IPS-11a (cell line): Measurements from ENCODE around the gene NTM.

Source experiments
- H3K4me3 ChIP-seq: one replicate; pipeline ENCODE4 v1.5.1; 2013; ENCODE audit warnings: low read depth, low read length, control low read depth

The NTM gene

DNA sequence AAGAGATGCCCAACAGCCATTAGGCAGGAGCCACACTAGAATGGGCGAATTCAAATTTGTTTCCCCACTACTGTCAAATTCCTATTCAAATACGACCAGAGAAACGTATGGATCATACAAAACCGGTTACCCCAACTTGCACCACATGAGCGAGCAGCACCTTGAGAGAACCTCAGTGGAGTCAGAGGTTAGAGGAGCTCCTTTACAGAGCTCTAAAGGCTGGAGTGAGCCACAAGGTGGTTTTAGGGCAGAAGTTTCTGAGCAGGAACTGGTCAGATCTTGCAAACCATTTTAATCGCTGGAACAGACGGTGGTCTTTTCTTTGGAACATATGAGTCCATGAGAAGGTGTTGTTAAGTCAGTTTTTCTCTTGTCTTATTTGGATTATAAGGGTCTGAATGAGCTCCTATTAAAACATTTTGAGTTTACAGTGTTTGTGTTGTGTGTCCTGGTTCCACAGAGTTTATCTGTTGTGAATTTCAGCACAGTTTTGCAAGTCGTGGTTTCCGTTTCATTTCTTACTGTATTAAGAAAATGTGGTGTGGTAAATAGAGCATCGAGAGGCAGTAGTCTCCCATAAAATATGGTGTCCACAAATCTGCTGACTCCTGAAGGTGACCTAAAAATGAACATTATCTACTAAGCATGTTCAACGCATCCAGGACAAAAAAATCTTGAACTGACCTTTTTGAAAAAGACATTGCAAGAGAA is 471.7 kb downstream of the NTM start:
- no peak overlapping the region for H3K4me3 ChIP-seq

DNA sequence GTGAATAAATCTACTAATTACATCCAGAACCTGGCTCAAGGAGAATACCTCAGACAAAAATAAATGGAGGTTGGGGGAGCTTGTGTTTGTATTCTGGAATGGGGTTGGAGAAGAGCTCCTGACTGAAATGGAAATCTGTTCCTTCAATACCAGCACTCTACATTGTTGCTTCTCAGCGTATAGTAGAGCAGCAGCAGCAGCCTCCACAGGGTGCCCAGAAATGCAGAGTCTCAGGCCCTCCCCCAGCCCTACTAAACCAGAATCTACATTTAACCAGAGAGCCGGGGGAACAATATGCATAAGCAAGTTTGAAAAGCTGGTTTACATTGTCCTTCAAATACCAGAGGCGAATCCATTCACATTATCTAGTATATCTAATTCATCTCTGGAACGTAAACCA is 474.8 kb downstream of the NTM start:
- no peak overlapping the region for H3K4me3 ChIP-seq

DNA sequence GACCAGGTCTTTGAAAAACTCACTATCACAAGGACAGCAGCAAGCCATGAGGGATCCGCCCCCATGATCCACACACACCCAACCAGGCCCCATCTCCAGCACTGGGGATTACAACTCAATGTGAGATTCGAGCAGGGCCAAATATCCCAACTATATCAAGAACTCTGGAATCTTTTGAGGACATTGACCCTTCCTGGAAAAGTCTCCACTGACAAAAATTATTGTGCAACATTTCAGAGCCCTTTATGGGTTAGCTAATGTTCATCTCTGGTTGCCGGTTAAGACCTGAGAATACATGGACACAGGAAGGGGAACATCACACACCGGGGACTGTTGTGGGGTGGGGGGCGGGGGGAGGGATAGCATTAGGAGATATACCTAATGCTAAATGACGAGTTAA is 479.1 kb downstream of the NTM start:
- no peak overlapping the region for H3K4me3 ChIP-seq

DNA sequence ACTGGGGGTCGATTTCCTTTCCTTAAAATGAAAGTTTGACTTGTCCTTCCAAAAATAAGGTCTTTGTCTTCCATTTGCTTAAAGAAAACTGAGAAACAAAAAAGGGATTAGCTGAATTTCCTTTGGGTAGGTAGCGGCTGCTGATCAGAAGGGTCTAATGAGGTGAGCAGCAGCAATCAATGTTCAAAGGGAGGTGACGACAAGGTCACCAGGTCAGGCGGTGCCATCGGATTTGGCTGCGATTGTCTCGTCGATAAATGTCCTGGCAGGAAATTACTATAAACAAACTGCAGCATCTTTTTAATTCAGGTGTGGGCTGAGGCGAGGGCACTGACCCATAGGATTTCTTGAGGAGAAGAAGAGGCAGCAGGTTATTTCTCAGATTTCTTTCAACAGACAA is 480.1 kb downstream of the NTM start:
- H3K4me3 ChIP-seq, result no peak overlapping the region

DNA sequence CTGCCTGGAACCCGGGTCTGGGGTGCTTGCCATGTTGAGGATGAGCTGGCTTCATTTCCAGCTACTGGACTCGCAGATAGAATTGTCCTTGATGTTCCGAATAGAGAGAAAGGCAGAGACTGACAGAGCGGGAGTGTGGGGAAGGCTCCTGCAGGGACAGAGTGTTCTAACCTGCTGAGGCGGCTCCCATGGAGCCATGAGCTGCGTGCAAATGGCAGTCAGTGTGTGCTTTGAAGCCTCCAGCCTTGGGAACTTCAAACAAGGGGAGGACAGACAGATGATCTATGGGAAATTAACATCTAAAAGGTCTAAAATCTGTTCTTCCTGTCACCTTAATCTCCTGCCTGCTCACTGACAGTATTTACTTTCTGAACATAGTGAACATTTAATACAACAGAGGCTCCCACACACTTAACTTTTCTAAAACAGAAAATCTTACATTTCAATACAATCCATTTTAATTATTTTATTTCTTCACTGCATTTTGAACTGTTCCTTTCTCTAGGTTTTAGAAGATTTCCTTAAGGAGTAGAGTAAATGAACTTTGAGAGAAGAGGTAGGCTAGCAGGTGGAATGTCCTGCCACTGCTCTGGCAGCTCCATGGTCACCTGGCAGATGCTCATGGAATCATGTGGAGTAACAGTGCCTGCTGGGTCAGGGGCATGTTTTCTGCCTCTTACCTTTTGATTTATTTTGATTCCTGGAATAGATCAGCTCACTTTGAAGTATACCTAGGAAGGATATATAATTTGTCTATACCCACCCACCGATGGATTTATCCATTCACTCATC is 481.7 kb downstream of the NTM start:
- no peak overlapping the region for H3K4me3 ChIP-seq

DNA sequence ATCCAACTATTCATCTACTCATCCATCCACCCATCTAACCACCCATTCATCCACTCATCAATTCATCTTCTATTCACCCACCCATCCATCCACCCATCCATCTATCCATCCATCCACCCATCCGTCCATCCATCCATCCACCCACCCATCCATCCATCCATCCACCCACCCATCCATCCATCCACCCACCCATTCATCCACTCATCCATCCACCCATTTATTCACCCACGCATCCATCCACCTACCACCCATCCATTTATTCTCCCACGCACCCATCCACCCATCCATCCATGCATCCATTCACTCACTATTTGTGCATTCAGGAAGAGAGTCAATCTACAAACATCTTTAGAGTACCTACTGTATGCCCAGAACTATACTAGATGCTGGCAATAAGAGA is 482.3 kb downstream of the NTM start:
- no peak overlapping the region for H3K4me3 ChIP-seq

DNA sequence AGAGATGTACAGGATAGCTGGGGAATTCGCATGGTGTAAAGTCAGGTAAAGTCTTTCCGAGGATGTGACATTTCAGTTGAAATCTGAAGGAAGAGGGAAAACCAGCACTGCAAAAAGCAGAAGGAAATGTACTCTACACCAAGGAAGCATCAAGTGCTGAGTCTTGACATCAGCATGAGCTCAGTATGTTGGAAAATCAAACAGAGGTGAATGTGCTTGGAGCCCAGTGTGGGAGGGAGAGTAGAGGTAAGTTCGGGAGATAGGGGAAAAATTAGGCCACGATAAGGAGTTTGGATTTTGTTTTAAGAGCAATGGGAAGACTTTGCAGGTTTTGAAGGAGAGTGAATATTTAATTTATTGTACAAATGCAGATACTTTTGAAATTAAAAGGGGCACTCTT is 484.0 kb downstream of the NTM start:
- no peak overlapping the region for H3K4me3 ChIP-seq

DNA sequence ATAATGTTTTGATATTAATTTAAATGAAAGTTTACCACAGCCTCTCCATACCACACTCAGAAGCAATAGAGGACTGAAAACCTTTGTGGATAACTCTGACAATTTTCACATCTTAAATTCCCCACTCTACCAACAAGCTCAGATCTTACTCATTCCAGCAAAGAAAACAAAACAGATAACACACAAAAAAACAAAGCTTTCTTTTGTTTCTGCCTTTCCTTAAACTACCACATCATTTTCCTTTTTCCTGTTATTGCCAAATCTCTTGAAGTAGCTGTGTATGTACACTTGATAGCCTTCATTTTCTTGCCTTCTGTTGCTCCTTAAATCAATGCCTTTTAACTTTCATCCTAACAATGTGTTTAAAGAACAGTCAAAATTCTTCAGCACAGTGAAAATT is 484.9 kb downstream of the NTM start:
- H3K4me3 ChIP-seq, result no peak overlapping the region

DNA sequence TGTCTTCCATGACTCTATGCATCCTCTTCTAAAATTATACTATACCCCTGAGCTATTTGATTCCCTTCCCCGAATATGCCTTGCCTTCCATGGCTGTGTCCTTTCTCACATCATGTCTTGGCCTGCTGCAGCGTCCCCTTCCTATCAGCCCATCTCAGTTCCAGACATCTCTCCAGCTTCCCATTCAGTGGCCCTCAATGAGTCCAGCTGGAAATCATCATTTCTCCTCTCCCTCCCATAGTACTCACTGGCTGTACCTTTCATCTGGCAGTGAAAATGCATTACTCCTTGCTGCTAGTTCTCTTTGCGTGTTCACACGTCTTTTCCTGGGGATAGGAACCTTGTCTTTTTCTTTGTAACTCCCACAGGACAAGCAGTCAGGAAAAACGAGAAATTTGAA is 486.8 kb downstream of the NTM start:
- no peak overlapping the region for H3K4me3 ChIP-seq

DNA sequence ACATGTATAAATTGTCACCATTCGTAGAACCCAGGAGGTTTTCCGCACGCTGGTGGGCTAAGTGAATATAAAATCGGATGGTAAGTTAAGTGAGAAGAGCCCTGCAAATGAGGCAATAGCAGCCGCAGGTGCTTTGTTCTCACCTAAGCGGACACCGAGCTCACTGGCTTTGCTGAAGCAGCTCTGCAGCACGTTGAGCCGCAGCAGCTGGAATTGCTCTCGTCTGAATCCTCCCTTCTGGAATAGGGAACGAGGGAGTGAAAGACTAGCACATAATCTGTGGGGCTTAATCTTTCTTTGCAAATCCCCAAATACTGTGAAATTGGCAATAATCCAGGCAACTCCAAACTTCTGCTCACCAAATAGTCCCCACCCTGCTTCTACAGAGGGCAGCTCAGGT is 488.1 kb downstream of the NTM start:
- no peak overlapping the region for H3K4me3 ChIP-seq

DNA sequence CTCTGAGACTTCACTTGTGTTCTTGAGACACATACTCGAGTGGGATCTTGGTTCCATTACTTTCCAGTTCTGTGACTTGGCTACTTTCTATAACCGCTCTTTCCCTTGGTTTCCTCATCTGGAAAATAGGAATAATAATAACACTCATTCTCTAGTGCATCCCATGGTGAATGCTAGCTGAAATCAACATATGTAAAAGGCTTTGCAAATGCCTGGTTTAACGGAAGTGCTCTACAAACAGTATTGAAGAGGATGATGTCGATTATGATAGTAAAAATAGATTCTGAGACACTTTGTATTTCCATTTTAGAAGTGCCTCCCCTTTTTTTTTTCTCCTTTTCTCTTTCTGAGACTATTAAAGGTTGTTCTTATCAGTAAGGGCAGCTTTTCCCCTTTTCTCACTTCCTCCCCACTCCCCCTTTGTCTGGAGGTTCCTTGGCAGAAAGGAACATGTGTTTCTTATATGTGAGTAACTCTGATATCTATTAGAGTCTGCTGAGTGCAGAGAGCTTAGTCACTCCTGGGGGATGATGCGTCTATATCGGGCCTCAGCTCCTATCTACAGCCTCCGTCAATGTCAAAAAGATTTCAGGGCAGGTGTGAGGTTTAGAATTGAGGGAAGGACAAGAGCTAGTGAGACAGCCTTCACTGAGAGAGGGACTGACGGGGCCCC is 489.3 kb downstream of the NTM start:
- H3K4me3 ChIP-seq, result no peak overlapping the region

DNA sequence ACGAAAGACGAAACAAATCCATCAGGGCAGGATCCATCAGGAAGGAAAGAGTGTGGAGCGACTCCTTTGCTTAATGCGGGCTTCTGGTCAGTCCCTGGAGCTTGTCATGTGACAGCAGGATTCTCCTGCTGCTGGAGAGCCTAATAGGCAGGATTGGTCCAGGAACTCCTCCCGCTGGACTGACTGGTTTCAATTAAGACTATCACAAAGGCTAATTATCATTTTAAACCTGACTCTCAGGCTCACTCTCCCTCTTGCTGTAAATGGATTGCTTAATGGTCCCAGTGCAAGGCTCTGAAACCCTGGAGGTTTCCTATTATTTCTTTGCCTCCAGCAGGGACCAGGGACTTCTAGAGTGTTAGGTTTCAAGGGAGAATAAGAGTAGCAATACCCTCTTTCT is 493.8 kb downstream of the NTM start:
- H3K4me3 ChIP-seq, result no peak overlapping the region

DNA sequence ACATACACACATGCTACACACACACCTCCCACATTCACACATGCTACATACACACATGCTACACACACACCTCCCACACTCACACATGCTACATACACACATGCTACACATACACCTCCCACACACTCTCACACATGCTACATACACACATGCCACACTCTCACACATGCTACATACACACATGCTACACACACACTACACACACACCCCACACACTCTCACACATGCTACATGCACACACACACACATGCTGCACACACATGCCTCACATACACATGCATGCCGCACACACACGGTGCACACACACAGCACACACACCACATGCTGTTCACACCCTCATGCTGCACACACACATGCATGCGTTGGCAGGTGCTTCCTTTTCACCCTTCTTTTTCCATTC is 495.4 kb downstream of the NTM start:
- no peak overlapping the region for H3K4me3 ChIP-seq

DNA sequence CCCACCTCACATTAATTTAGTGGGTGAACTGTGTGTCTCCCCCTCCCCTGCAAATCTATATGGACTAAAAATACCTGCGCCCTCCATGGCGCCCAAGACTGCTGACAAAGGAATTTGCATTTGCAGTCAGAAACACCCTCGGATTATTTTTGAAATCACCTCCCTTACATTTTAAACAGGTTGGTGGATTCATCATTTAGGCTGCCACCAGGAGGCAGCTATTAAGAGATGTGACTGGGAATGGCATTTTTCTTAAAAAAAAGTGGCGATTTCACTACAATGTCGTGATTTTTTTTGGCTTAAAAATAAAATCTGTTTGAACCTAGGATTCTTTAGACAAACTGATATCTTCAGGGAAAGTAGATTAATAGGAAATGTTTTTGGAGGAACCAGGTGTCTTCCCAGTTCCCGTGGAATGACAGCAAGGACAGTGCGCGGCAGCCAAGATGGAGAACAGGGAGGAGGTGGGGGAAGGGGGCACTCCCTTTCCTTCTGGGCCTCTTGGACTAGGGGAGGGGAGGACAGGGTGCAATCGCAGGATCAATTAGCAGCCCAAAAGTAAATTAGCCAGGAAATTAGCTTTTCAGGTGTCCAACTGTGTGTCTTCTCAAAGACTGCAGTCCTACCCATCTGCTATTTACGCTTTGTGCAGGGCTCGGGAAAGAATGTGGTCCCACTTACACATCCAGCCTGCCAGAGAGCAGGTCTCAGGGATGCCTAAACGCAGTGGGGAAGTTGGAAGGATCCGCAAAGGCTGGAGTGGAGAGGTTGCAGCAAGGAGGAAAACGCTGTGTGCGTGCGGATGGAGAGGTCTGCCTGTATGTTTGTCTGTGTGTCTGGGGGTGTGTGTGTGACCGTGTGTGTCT is 496.4 kb downstream of the NTM start:
- H3K4me3 ChIP-seq, result no peak overlapping the region

DNA sequence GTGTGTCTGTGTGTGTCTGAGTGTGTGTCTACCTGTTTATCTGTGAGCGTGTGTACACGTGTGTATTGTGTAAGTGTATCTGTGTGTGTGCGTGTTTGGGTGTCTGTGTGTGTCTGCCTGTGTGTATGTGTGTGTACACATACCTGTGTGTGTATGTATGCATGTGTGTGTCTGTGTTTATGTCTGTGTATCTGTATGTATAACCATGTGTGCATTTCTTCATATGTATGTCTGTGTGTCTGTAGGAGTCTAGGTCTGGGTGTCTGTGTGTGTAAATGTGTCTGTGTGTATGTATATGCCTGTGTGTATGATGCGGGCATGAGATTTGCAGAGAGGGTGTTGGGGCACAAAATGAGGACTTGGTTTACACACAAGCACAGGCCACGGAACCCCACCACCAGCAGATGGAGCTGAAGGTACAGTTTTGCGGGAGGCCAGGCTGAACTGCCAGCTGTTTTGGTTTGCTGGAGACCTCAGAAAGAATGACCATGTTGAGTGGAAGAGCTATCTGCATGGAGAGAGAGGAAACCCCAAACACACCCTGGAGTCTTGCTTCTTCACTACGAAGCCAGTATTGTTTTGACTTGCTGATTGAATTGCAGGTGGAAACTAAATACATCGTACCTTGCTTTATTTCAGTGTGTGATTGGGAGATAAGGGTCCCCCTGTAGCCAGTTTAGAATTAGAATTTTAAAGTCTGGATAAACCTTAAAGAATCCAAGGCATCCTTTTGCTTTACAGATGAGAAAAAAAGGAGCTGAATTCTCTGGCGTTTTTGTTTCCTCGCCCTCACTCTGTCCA is 497.2 kb downstream of the NTM start:
- no peak overlapping the region for H3K4me3 ChIP-seq

DNA sequence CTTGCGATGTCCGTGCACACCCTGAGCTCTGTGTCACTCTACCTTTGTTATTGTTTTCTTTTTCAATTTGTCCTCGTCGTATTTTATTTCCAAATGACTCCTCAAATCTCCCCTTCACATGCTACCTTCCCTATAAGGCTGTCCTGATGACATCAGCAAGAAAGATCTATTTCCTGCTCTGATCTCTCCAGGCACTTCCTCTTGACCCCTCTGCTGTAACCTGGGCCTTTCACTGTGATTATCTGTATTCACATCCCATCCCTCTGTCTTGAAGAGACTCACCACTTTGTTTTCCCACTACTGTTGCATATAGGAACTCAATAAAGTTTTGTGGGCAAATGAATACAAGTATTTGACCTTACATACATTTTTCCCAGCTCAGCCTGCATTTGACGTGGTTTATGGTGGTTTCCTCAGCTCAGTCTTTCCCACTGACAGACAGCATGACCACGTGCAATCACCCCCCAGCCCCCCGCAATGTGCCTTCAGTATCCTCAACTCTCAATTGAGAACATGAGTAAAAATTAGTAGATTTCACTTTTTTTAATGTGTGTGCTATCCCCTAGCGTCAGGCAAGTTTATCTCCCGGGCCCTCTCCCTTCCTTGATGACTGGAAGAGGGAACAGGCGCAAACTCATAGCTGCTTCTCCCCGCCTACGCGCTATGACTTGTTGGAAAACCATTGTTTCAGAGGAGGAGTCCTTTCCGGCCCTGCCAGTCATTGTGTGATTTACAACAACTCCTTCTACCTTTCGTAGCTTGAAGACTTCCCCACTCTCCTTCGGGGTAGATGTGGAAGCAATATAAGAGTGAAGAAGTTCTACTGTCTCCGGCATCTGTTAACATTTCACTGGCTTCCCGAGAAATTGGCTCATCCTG is 498.5 kb downstream of the NTM start:
- H3K4me3 ChIP-seq, result no peak overlapping the region

DNA sequence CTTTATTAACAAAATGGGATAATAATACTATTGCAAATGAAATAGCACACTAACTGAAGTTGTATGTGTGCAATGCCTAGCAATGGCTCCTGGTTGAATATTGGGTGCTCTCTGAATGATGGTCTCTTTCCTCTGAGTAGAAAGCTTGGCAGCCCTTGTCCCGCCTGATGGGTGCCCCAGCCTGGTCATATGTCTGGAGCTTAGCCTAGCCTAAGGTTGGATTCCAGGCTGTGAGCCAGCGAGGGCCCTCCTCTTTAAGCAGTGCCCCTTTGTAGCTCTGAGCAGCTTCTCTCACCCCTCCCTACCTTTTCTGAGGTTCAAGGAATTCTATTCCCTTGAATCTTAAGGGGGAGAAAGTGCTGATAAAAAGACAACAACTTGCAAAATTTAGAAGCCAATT is 499.9 kb downstream of the NTM start:
- H3K4me3 ChIP-seq, result no peak overlapping the region

DNA sequence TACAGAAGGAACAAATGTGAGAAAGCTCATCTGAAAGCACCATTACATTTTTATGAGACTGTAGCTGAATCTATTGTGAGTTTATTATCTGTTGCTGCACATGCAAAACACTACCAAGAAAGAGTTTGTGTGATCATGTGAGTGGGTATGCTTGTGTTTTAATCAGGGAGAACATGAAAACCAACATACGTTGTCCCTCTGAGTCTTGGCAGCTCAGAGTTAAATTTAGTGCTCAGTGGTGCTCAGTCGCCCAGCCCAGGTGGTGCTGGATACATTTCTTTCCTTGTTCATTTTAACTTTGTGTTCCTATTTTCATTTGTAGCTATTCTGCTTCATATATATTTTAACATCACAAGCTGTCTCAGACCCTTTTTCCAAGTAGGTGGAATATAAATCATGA is 500.6 kb downstream of the NTM start:
- H3K4me3 ChIP-seq, result no peak overlapping the region

DNA sequence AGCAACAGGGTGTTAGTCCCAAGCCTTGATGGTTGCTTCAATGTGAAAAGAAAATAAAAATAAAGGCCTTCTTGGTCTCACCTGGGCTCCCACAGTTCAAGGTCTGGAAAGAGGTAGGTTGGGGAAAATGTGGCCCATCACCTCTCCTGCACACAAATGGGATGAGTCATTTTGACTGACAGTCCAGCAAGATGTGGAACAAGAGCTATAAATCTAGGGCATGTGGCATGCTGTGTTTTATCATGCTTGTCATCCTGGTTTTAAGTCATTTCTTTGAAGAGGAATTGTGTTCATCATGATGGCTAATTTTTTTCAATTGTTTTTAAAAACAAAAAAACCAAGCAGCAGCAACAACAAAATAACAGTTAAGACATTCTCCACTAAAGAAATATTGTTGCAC is 503.7 kb downstream of the NTM start:
- no peak overlapping the region for H3K4me3 ChIP-seq
